ENCODE measurements around the gene WDR27.

- TF ChIP-seq CTCF (IDR thresholded peaks at IDR 0.05) = no peak
- no peak for TF ChIP-seq POLR2A (IDR thresholded peaks at IDR 0.05)
Observed at GRCh38 chr6:169653691-169654090, 48.1 kb downstream of the WDR27 start.

Data from heart left ventricle (tissue), 13 donors.